ENCODE measurements around the gene CENPQ.

DNA sequence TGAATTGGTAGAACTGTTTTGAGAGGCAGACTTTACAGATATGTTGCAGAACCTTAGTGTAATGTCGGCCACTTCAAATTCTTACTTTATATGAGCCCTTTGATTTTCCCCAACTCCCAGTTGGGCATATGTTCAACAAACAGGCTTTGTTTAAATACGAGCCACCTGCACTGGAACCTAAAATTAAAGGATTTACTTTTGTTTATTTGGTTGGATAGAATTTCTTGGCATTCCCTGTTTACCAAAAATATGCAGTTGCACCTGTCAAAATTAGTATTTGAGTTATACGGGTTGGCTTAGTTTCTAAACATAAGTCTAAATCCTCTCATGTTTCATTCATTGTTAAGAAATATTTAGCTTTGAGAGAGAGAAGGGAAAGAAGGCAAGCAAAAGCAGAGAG lies 34.1 kb downstream of the CENPQ start:
- TF ChIP-seq, protein P1, sequence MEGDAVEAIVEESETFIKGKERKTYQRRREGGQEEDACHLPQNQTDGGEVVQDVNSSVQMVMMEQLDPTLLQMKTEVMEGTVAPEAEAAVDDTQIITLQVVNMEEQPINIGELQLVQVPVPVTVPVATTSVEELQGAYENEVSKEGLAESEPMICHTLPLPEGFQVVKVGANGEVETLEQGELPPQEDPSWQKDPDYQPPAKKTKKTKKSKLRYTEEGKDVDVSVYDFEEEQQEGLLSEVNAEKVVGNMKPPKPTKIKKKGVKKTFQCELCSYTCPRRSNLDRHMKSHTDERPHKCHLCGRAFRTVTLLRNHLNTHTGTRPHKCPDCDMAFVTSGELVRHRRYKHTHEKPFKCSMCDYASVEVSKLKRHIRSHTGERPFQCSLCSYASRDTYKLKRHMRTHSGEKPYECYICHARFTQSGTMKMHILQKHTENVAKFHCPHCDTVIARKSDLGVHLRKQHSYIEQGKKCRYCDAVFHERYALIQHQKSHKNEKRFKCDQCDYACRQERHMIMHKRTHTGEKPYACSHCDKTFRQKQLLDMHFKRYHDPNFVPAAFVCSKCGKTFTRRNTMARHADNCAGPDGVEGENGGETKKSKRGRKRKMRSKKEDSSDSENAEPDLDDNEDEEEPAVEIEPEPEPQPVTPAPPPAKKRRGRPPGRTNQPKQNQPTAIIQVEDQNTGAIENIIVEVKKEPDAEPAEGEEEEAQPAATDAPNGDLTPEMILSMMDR (IDR thresholded peaks at IDR 0.05): no peak
- no peak for TF ChIP-seq POLR2A (IDR thresholded peaks at IDR 0.05)

All from lower leg skin (tissue), 3 donors.